CD8-positive, alpha-beta memory T cell (primary cell): ENCODE measurements around the gene ABHD16B. TPM values are rescaled to one million over a fixed set of nuclear protein-coding genes. Genes with fewer than 3 reads are reported as not detected.
A peak's percentile ranks its signal among the peaks of the same experiment; 100 is the strongest.

ENCODE experiments used
- CTCF ChIA-PET: fragments of 350-600 bp; sonication (Branson Sonifier 250); formaldehyde crosslinking; loops from one replicate; lab custom pipeline; 2021; ENCODE audit warnings: antibody characterized with exemption; lab: Charles Lee
- POLR2A ChIA-PET: fragments of 350-600 bp; sonication (Branson Sonifier 250); formaldehyde crosslinking; loops from one replicate; lab custom pipeline; 2021; ENCODE audit warnings: antibody characterized with exemption; lab: Charles Lee
- DNase-seq, 5 donors: peaks; one replicate each; pipeline versions ENCODE4 v3.0.0 to v3.0.0-alpha.2; 2020 to 2022; ENCODE audit warnings: mixed read lengths in 1 of 5
- H3K27ac ChIP-seq: one replicate; pipeline ENCODE4 v1.7.0; 2013; ENCODE audit warnings: low read depth, mild to moderate bottlenecking, low read length, moderate library complexity
- H3K27me3 ChIP-seq: 2 replicates; pipeline ENCODE4 v1.7.0; 2013; ENCODE audit warnings: low read length, mild to moderate bottlenecking; ENCODE audit not compliant: insufficient read depth, poor library complexity, severe bottlenecking
- H3K36me3 ChIP-seq: 2 replicates; pipeline ENCODE4 v1.7.0; 2013; ENCODE audit warnings: mild to moderate bottlenecking, low read length, moderate library complexity; ENCODE audit not compliant: insufficient read depth
- H3K4me1 ChIP-seq: 2 replicates; pipeline ENCODE4 v1.7.0; 2013; ENCODE audit warnings: mild to moderate bottlenecking, low read length, moderate library complexity; ENCODE audit not compliant: insufficient read depth
- H3K4me3 ChIP-seq: 2 replicates; pipeline ENCODE4 v1.7.0; 2013; ENCODE audit warnings: mild to moderate bottlenecking, low read length
- H3K9me3 ChIP-seq: 2 replicates; pipeline ENCODE4 v1.7.0; 2013; ENCODE audit warnings: mild to moderate bottlenecking, low read length
- H3K27ac Mint-ChIP-seq, 8 donors: one replicate each; pipeline ENCODE4 v1.8.0; 2020 to 2021; ENCODE audit warnings: mixed read lengths in 8 of 8, mild to moderate bottlenecking in 6 of 8, inconsistent platforms in 3 of 8, moderate library complexity in 3 of 8
- H3K27me3 Mint-ChIP-seq, 2 donors: one replicate each; pipeline ENCODE4 v1.8.0; 2020 to 2021; ENCODE audit warnings: mixed read lengths in 2 of 2, mild to moderate bottlenecking in 1 of 2, moderate library complexity in 1 of 2
- H3K36me3 Mint-ChIP-seq, 3 donors: one replicate each; pipeline ENCODE4 v1.8.0; 2020 to 2021; ENCODE audit warnings: mixed read lengths in 3 of 3, inconsistent platforms in 1 of 3, mild to moderate bottlenecking in 1 of 3
- H3K4me1 Mint-ChIP-seq, 3 donors: one replicate each; pipeline ENCODE4 v1.8.0; 2020 to 2021; ENCODE audit warnings: mixed read lengths in 3 of 3, inconsistent platforms in 1 of 3, mild to moderate bottlenecking in 1 of 3
- H3K4me3 Mint-ChIP-seq, 7 donors: one replicate each; pipeline ENCODE4 v1.8.0; 2020 to 2021; ENCODE audit warnings: mixed read lengths in 7 of 7, mild to moderate bottlenecking in 6 of 7, moderate library complexity in 4 of 7, inconsistent platforms in 2 of 7
- H3K9me3 Mint-ChIP-seq, 5 donors: one replicate each; pipeline ENCODE4 v1.8.0; 2020 to 2022; ENCODE audit warnings: mixed read lengths in 5 of 5, mild to moderate bottlenecking in 3 of 5, moderate library complexity in 2 of 5, inconsistent platforms in 1 of 5
- polyA plus RNA-seq: library from polyadenylated mRNA; unstranded; fragments of 300-500 nt; fragmentation: Illumina TruSeq; gene quantifications from one replicate; pipeline ENCODE4 v1.2.3, GENCODE V29; 2021
- total RNA-seq, 2 experiments: library from RNA; stranded (reverse); gene quantifications; one replicate each; pipeline ENCODE4 v1.2.3, GENCODE V29; 2021

The ABHD16B gene
- total and polyA plus RNA-seq, 3 experiments from 2014 or later: not detected

- POLR2A ChIA-PET: interaction anchor here (0.5 to 1.0 kb wide), 2 partner anchors 22 to 34 kb away, joined by 3 to 4 read pairs; partner anchors contain the start of gene TPD52L2
- peaks cover 0 to 4% (median 0%) of the 10 kb centered on the region in 3 donors for H3K4me1 Mint-ChIP-seq
- H3K27me3 Mint-ChIP-seq: no peaks in the 10 kb centered on the region
- H3K27me3 ChIP-seq: no peaks in the 10 kb centered on the region
- no peak overlapping the region for H3K27ac ChIP-seq
- H3K4me1 ChIP-seq: no peaks in the 10 kb centered on the region
- H3K4me3 Mint-ChIP-seq: no peak overlapping the region
- H3K36me3 ChIP-seq: peaks cover 26% of the 10 kb centered on the region
- no peaks in the 10 kb centered on the region for H3K9me3 ChIP-seq
- peaks cover 0 to 76% (median 5%) of the 10 kb centered on the region in 3 donors for H3K36me3 Mint-ChIP-seq
- no peak overlapping the region for H3K27ac Mint-ChIP-seq
- CTCF ChIA-PET: no interaction called here
- no peak overlapping the region for H3K4me3 ChIP-seq
- DNase-seq: no peak
- H3K9me3 Mint-ChIP-seq: no peaks in the 10 kb centered on the region
Measured at GRCh38 chr20:63886921-63887320, 25.6 kb downstream of the ABHD16B start.

DNA sequence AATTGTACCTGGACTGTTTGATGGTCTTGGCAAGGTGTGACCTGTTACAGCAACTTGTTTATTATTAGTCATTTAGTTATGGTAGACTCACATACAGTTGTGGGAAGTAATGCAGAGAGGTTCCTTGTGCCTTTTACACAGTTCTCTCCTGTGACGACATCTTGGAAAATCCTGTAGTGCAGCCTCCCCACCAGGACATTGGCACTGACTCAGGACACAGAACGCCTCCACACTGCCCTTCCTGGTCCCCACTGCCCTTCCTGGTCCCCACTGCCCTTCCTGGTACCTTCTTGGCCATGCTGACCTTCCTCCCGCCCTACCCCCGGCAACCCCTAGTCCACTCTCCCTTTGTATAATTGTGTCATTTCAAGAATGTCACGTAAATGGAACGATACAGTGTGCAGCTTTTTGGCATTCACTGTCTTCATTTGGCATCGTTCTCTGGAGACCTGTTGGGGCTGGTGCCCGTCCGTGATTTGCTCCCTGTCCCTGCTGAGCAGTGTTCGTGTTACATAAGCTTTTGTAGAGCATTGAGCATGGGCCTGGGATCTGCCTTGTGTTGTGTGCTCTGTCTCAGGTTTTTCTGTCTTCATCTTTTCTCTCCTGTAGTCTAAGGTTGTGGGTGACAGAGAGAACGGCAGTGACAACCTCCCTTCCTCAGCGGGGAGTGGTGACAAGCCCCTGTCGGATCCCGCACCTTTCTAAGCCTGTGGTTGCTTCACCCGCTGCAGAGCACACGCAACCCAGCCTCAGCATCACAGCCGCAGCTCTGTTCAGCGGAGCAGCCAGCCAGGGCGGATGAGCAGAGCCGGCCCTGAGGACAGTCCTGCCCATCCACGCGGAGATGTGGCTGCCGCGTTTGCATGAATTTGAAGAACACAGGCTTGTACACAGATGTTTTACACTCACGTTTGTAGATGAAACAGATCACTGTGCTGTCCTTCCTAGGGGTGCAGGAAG, 28.2 kb downstream of the ABHD16B start:
- Mint-ChIP-seq H3K36me3 (peaks cover 0 to 54% (median 5%) of the 10 kb centered on the region in 3 donors), H3K9me3 (no peaks in the 10 kb centered on the region), H3K4me1 (peaks cover 4 to 10% (median 5%) of the 10 kb centered on the region in 3 donors), H3K27ac (no peak overlapping the region), H3K27me3 (no peaks in the 10 kb centered on the region), H3K4me3 (no peak overlapping the region)
- Histone ChIP-seq H3K9me3 (no peaks in the 10 kb centered on the region), H3K4me3 (no peak overlapping the region), H3K27ac (no peak overlapping the region), H3K27me3 (no peaks in the 10 kb centered on the region), H3K36me3 (peaks cover 19% of the 10 kb centered on the region), H3K4me1 (peaks cover 6% of the 10 kb centered on the region)
- ChIA-PET POLR2A (no interaction called here), CTCF (no interaction called here)
- DNase-seq: no peak

GRCh38 chr20:63890201-63890576, 28.9 kb downstream of the ABHD16B start:
- no peak overlapping the region for H3K27ac Mint-ChIP-seq
- peaks cover 17% of the 10 kb centered on the region for H3K36me3 ChIP-seq
- no peak overlapping the region for H3K4me3 ChIP-seq
- no peaks in the 10 kb centered on the region for H3K9me3 ChIP-seq
- peaks cover 4 to 9% (median 5%) of the 10 kb centered on the region in 3 donors for H3K4me1 Mint-ChIP-seq
- no peak overlapping the region for H3K27ac ChIP-seq
- no peak overlapping the region for H3K4me3 Mint-ChIP-seq
- POLR2A ChIA-PET: no interaction called here
- H3K27me3 Mint-ChIP-seq: no peaks in the 10 kb centered on the region
- peaks cover 0 to 47% (median 5%) of the 10 kb centered on the region in 3 donors for H3K36me3 Mint-ChIP-seq
- peaks cover 6% of the 10 kb centered on the region for H3K4me1 ChIP-seq
- CTCF ChIA-PET: no interaction called here
- H3K27me3 ChIP-seq: no peaks in the 10 kb centered on the region
- H3K9me3 Mint-ChIP-seq: no peaks in the 10 kb centered on the region
- DNase-seq: no peak

GRCh38 chr20:63890616-63891015, 29.3 kb downstream of the ABHD16B start:
- no peak overlapping the region for H3K27ac ChIP-seq
- peaks cover 13% of the 10 kb centered on the region for H3K36me3 ChIP-seq
- no peak overlapping the region for H3K4me3 Mint-ChIP-seq
- peaks cover 4 to 9% (median 6%) of the 10 kb centered on the region in 3 donors for H3K4me1 Mint-ChIP-seq
- no peaks in the 10 kb centered on the region for H3K27me3 Mint-ChIP-seq
- peak overlapping the region in 1 of 8 donors; percentile 36 for H3K27ac Mint-ChIP-seq
- DNase-seq: no peak
- no peaks in the 10 kb centered on the region for H3K9me3 ChIP-seq
- H3K27me3 ChIP-seq: no peaks in the 10 kb centered on the region
- peaks cover 6% of the 10 kb centered on the region for H3K4me1 ChIP-seq
- POLR2A ChIA-PET: no interaction called here
- H3K36me3 Mint-ChIP-seq: peaks cover 0 to 47% (median 5%) of the 10 kb centered on the region in 3 donors
- no peak overlapping the region for H3K4me3 ChIP-seq
- H3K9me3 Mint-ChIP-seq: no peaks in the 10 kb centered on the region
- CTCF ChIA-PET: interaction anchor here (1.6 to 2.5 kb wide), 2 partner anchors 26 to 83 kb away, joined by 4 to 14 read pairs; partner anchors contain the start of gene TPD52L2

DNA sequence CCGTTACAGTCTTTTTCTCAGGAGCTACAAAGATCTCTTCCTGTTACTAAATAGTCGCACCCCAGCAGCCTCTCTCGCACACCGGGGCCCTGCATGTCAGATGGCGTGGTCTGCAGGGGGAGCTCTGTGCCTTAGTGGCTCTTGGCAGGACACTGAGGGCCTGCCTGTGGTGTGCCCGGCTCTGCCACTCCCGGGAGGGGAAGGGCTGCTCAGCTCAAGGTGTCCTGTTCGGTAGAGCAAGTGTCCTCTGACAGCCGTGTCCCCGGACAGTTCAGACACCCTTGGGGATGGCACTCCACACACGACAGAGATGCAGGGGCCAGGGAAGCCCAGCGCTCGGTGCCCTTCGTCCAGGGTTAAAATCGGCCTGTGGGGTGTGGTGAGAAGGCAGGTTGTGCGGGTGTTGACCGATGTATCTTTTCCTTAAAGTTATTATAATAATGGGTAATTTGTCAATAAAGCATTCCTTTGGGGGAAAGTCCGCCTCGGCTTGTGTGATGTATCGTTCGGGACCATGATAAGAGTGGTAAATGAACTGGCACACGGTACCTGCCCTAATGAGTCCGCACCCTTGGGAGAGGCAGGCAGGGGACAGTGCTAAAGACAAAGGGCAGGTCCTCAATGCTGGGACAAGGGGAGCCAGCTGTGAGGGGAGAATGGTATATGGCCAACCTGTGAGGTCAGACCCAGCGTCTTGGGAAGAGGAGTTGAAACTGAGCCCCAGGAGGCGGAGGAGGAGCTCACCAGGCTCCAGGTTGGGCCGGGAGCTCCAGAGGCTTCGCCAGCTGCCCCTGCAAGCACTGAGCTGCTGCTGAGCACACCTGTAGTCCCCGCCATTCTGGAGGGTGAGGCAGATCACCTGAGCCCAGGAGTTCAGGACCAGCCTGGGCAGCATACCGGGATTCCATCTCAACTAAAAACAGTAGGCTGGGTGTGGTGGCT, 30.0 kb downstream of the ABHD16B start:
- ChIA-PET POLR2A (no interaction called here), CTCF (interaction anchor here (1.4 to 2.5 kb wide), 3 partner anchors 26 to 89 kb away, joined by 3 to 14 read pairs (median 4); partner anchors contain the start of genes PRPF6 and TPD52L2)
- H3K4me3 ChIP-seq: no peak overlapping the region
- no peaks in the 10 kb centered on the region for H3K9me3 Mint-ChIP-seq
- no peaks in the 10 kb centered on the region for H3K27me3 Mint-ChIP-seq
- peaks cover 13% of the 10 kb centered on the region for H3K36me3 ChIP-seq
- no peak overlapping the region for H3K27ac ChIP-seq
- no peaks in the 10 kb centered on the region for H3K9me3 ChIP-seq
- peaks cover 10% of the 10 kb centered on the region for H3K4me1 ChIP-seq
- H3K27ac Mint-ChIP-seq: peak overlapping the region in 3 of 8 donors; percentile 5 to 58 (median 53)
- H3K36me3 Mint-ChIP-seq: peaks cover 0 to 50% (median 5%) of the 10 kb centered on the region in 3 donors
- H3K4me1 Mint-ChIP-seq: peaks cover 11 to 17% (median 13%) of the 10 kb centered on the region in 3 donors
- DNase-seq: no peak
- H3K4me3 Mint-ChIP-seq: peak overlapping the region in 1 of 7 donors; percentile 22
- no peaks in the 10 kb centered on the region for H3K27me3 ChIP-seq

DNA sequence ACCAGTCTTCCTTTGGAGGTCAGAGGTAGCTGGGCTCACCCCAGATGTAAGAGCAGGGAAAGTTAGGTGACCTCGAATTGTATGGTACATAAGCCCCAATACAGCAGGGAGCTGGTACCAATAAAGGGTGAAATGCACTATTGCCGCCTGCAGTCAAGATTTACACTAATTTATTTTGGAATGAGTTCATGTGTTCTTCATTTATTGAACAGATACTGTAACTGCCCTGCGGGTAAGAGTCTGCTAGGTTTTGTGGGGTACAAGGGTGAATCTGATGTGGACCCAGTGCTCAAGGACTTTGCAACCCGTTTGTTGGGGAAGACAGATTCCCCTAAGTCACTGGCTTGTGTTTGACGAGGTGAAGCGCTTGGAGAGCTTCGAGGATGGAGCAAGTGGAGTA, 31.1 kb downstream of the ABHD16B start:
- Mint-ChIP-seq H3K4me1 (peaks cover 18 to 26% (median 23%) of the 10 kb centered on the region in 3 donors), H3K27me3 (no peaks in the 10 kb centered on the region), H3K9me3 (no peaks in the 10 kb centered on the region), H3K4me3 (peak overlapping the region in 2 of 7 donors; percentile 55 to 86), H3K27ac (peak overlapping the region in 3 of 8 donors; percentile 17 to 60 (median 40)), H3K36me3 (peaks cover 0 to 48% (median 3%) of the 10 kb centered on the region in 3 donors)
- POLR2A ChIA-PET: no interaction called here
- Histone ChIP-seq H3K4me1 (peaks cover 21% of the 10 kb centered on the region), H3K9me3 (no peaks in the 10 kb centered on the region), H3K27me3 (no peaks in the 10 kb centered on the region), H3K27ac (no peak overlapping the region), H3K36me3 (peaks cover 13% of the 10 kb centered on the region), H3K4me3 (no peak overlapping the region)
- CTCF ChIA-PET: interaction anchor here (1.4 to 2.5 kb wide), 3 partner anchors 28 to 88 kb away, joined by 3 to 14 read pairs (median 4); partner anchors contain the start of genes PRPF6 and TPD52L2
- no peak for DNase-seq

DNA sequence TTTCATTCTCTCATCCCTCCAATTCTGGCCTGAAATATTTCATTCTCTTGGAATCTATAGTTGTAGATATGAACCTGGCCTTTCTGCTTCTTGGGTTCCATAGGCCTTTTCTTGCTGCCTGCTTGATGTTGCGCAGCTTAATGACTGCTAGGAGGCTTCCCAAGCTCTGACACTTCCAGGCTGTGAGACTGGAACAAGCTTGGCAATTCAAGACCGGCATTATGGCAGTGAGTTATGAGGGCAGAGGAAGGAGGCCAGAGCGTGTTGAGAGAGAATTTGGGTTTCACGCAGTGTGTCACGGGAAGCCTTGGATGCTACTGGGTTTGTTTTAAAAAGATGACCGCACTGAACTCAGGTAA, 32.7 kb downstream of the ABHD16B start:
- peak overlapping the region in 7 of 8 donors; percentile 27 to 90 (median 62) for H3K27ac Mint-ChIP-seq
- peaks cover 30 to 42% (median 39%) of the 10 kb centered on the region in 3 donors for H3K4me1 Mint-ChIP-seq
- no peaks in the 10 kb centered on the region for H3K9me3 Mint-ChIP-seq
- Histone ChIP-seq H3K4me3 (no peak overlapping the region), H3K4me1 (peaks cover 35% of the 10 kb centered on the region), H3K9me3 (no peaks in the 10 kb centered on the region), H3K27ac (no peak overlapping the region), H3K36me3 (peaks cover 10% of the 10 kb centered on the region), H3K27me3 (no peaks in the 10 kb centered on the region)
- DNase-seq: no peak
- H3K4me3 Mint-ChIP-seq: peak overlapping the region; percentile 75 to 88 (median 84)
- no peaks in the 10 kb centered on the region for H3K27me3 Mint-ChIP-seq
- ChIA-PET POLR2A (interaction anchor here (0.9 kb wide), 2 partner anchors 18 to 38 kb away, joined by 3 read pairs; no protein-coding TSS in a partner anchor), CTCF (interaction anchor here (0.9 to 3.1 kb wide), 2 partner anchors 28 to 80 kb away, joined by 3 to 9 read pairs; partner anchors contain the start of gene TPD52L2)
- H3K36me3 Mint-ChIP-seq: peaks cover 0 to 49% (median 3%) of the 10 kb centered on the region in 3 donors
